Amygdala (tissue), 56 donors: ENCODE data around the gene ARHGEF11.

Experiments
- DNase-seq, 56 donors: peaks; one replicate each; lab custom pipeline; 2025; lab: John Stamatoyannopoulos, UW

The ARHGEF11 gene

GRCh38 chr1:157050836-157051235, 5.3 kb upstream of the ARHGEF11 start:
- DNase-seq = no peak

- DNase-seq = no peak
Observed at GRCh38 chr1:157047062-157047410, 1.5 kb upstream of the ARHGEF11 start.

- no peak for DNase-seq
Observed at GRCh38 chr1:157044326-157044725, 1.2 kb downstream of the ARHGEF11 start.

- peak in 2 of 56 donors; percentile 2 to 3 for DNase-seq
Observed at GRCh38 chr1:157043685-157044084, 1.9 kb downstream of the ARHGEF11 start.

GRCh38 chr1:157042846-157043245, 2.7 kb downstream of the ARHGEF11 start:
- DNase-seq = no peak

- no peak for DNase-seq
Observed at GRCh38 chr1:157040802-157041201, 4.7 kb downstream of the ARHGEF11 start.

GRCh38 chr1:157035121-157035520, 10.4 kb downstream of the ARHGEF11 start:
- no peak for DNase-seq

GRCh38 chr1:157034137-157034800, 11.3 kb downstream of the ARHGEF11 start:
- DNase-seq = peak in 46 of 56 donors; percentile 11 to 75 (median 44)

- DNase-seq = no peak
Observed at GRCh38 chr1:157033357-157033876, 12.1 kb downstream of the ARHGEF11 start.

GRCh38 chr1:157032303-157032702, 13.2 kb downstream of the ARHGEF11 start:
- DNase-seq = no peak

GRCh38 chr1:157030728-157031127, 14.8 kb downstream of the ARHGEF11 start:
- DNase-seq = no peak

GRCh38 chr1:157028674-157029073, 16.9 kb downstream of the ARHGEF11 start:
- no peak for DNase-seq

GRCh38 chr1:157025856-157026255, 19.7 kb downstream of the ARHGEF11 start:
- DNase-seq = no peak

- no peak for DNase-seq
Observed at GRCh38 chr1:157025385-157025784, 20.2 kb downstream of the ARHGEF11 start.

GRCh38 chr1:157021688-157022087, 23.9 kb downstream of the ARHGEF11 start:
- DNase-seq = no peak

- DNase-seq = no peak
Observed at GRCh38 chr1:157019457-157019856, 26.1 kb downstream of the ARHGEF11 start.

GRCh38 chr1:157011845-157012244, 33.7 kb downstream of the ARHGEF11 start:
- DNase-seq = no peak

GRCh38 chr1:157008502-157008901, 37.0 kb downstream of the ARHGEF11 start:
- no peak for DNase-seq

- peak in 1 of 56 donors; percentile 16 for DNase-seq
Observed at GRCh38 chr1:157007306-157007705, 38.2 kb downstream of the ARHGEF11 start.

- no peak for DNase-seq
Observed at GRCh38 chr1:157006676-157007075, 38.9 kb downstream of the ARHGEF11 start.

GRCh38 chr1:157005965-157006364, 39.6 kb downstream of the ARHGEF11 start:
- no peak for DNase-seq

- DNase-seq = no peak
Observed at GRCh38 chr1:157004806-157005205, 40.7 kb downstream of the ARHGEF11 start.

GRCh38 chr1:157004327-157004726, 41.2 kb downstream of the ARHGEF11 start:
- no peak for DNase-seq
